IMR-90 (cell line): ENCODE measurements around the gene TAF11L12. TPM values are rescaled to one million over a fixed set of nuclear protein-coding genes. Genes with fewer than 3 reads are reported as not detected.
"Not testable (repeated sequence)": the region's sequence is repeated elsewhere in the genome, so short reads cannot be mapped to it uniquely, and the experiment has no call there.

Source experiments
- ATAC-seq: fragments of 200-7000 bp; cut with Tn5 transposase; 2 replicates; pipeline ENCODE4 v1.9.1; 2020; ENCODE audit warnings: low read depth, mild to moderate bottlenecking, moderate library complexity
- Bru-seq: library from RNA; stranded (reverse); fragments of 400-500 nt; gene quantifications from one replicate; lab custom pipeline; 2021; lab: Mats Ljungman, UMichigan
- BruChase-seq, 2 experiments: library from RNA; stranded (reverse); fragments of 400-500 nt; gene quantifications; one replicate each; lab custom pipeline; 2021; lab: Mats Ljungman, UMichigan
- BruUV-seq: library from RNA; stranded (reverse); fragments of 400-500 nt; replicated peaks from 2 replicates; lab custom pipeline; 2021; lab: Mats Ljungman, UMichigan
- CTCF ChIA-PET: fragments of 300-600 bp; formaldehyde crosslinking; extraction: SDS; loops from one replicate; lab custom pipeline; 2021; ENCODE audit warnings: antibody characterized with exemption; lab: Yijun Ruan, JAX
- POLR2A ChIA-PET: fragments of 300-600 bp; sonication (Branson Sonifier 250); formaldehyde crosslinking; loops from one replicate; lab custom pipeline; 2022; ENCODE audit warnings: antibody characterized with exemption; ENCODE audit not compliant: unreplicated experiment; lab: Charles Lee
- DNase-seq: peaks from one replicate; pipeline ENCODE4 v3.0.0; 2013
- H2AFZ ChIP-seq: replicated peaks from 2 replicates; pipeline ENCODE3; 2013; ENCODE audit warnings: low read length, mild to moderate bottlenecking; ENCODE audit not compliant: poor library complexity
- H2AK5ac ChIP-seq: 2 replicates; pipeline ENCODE4 v1.6.1; 2013; ENCODE audit warnings: low read depth, low read length, inconsistent platforms
- H2AK9ac ChIP-seq: replicated peaks from 2 replicates; pipeline ENCODE3; 2013; ENCODE audit warnings: mild to moderate bottlenecking, low read depth, low read length, moderate library complexity; ENCODE audit not compliant: poor library complexity
- H2BK120ac ChIP-seq: 2 replicates; pipeline ENCODE4 v1.6.1; 2013; ENCODE audit warnings: low read depth, low read length, inconsistent platforms
- H2BK15ac ChIP-seq: 3 replicates; pipeline ENCODE4 v1.6.1; 2013; ENCODE audit warnings: low read depth, low read length, inconsistent platforms
- H2BK20ac ChIP-seq: 2 replicates; pipeline ENCODE4 v1.6.1; 2013; ENCODE audit warnings: low read depth, mild to moderate bottlenecking, inconsistent platforms, low read length, moderate library complexity
- H2BK5ac ChIP-seq: 2 replicates; pipeline ENCODE4 v1.6.1; 2013; ENCODE audit warnings: mild to moderate bottlenecking, low read depth, low read length, inconsistent platforms; ENCODE audit not compliant: poor library complexity, severe bottlenecking
- H3K14ac ChIP-seq: replicated peaks from 2 replicates; pipeline ENCODE4 v1.6.1; 2013; ENCODE audit warnings: low read depth, low read length, inconsistent platforms
- H3K18ac ChIP-seq: 2 replicates; pipeline ENCODE4 v1.6.1; 2013; ENCODE audit warnings: low read depth, low read length, control low read depth
- H3K23ac ChIP-seq: 2 replicates; pipeline ENCODE4 v1.6.1; 2013; ENCODE audit warnings: low read depth, low read length, inconsistent platforms
- H3K27ac ChIP-seq: 2 replicates; pipeline ENCODE4 v1.5.1; 2013; ENCODE audit warnings: mild to moderate bottlenecking, control low read depth, low read length; ENCODE audit not compliant: insufficient read depth
- H3K27me3 ChIP-seq: 2 replicates; pipeline ENCODE4 v1.6.1; 2013; ENCODE audit warnings: low read length; ENCODE audit not compliant: control insufficient read depth, insufficient read depth
- H3K36me3 ChIP-seq: 2 replicates; pipeline ENCODE4 v1.6.1; 2013; ENCODE audit warnings: low read length, mixed read lengths; ENCODE audit not compliant: control insufficient read depth, insufficient read depth
- H3K4ac ChIP-seq: 2 replicates; pipeline ENCODE4 v1.6.1; 2013; ENCODE audit warnings: low read depth, low read length, inconsistent platforms
- H3K4me1 ChIP-seq: 2 replicates; pipeline ENCODE4 v1.6.1; 2013; ENCODE audit warnings: low read length, mixed read lengths; ENCODE audit not compliant: control insufficient read depth, insufficient read depth
- H3K4me2 ChIP-seq: 2 replicates; pipeline ENCODE4 v1.6.1; 2013; ENCODE audit warnings: low read depth, mild to moderate bottlenecking, control low read depth, low read length, moderate library complexity
- H3K4me3 ChIP-seq: 2 replicates; pipeline ENCODE4 v1.5.1; 2013; ENCODE audit warnings: low read depth, mild to moderate bottlenecking, control low read depth, low read length, moderate library complexity; ENCODE audit not compliant: insufficient read depth
- H3K56ac ChIP-seq: 2 replicates; pipeline ENCODE4 v1.6.1; 2013; ENCODE audit warnings: low read length, inconsistent platforms; ENCODE audit not compliant: insufficient read depth; ENCODE audit errors: extremely low read depth
- H3K79me1 ChIP-seq, 2 experiments: 2 replicates each; pipeline ENCODE4 v1.6.1; 2013; ENCODE audit warnings: low read length in 2 of 2, inconsistent platforms in 1 of 2, low read depth in 1 of 2
- H3K9ac ChIP-seq: 2 replicates; pipeline ENCODE4 v1.6.1; 2013; ENCODE audit warnings: low read depth, low read length, control low read depth
- H3K9me1 ChIP-seq: 2 replicates; pipeline ENCODE4 v1.6.1; 2013; ENCODE audit warnings: low read length, inconsistent platforms; ENCODE audit not compliant: insufficient read depth
- H3K9me3 ChIP-seq: 2 replicates; pipeline ENCODE4 v1.6.1; 2013; ENCODE audit warnings: low read length; ENCODE audit not compliant: control insufficient read depth, insufficient read depth
- H4K20me1 ChIP-seq: 2 replicates; pipeline ENCODE4 v1.6.1; 2013; ENCODE audit warnings: low read length, inconsistent platforms; ENCODE audit not compliant: insufficient read depth
- H4K5ac ChIP-seq: 2 replicates; pipeline ENCODE4 v1.6.1; 2013; ENCODE audit warnings: mild to moderate bottlenecking, low read depth, low read length, control low read depth
- H4K8ac ChIP-seq, 2 experiments: 2 replicates each; pipeline ENCODE4 v1.6.1; 2013; ENCODE audit warnings: low read depth in 2 of 2, low read length in 2 of 2, control low read depth in 1 of 2, inconsistent platforms in 1 of 2
- H4K91ac ChIP-seq: 2 replicates; pipeline ENCODE4 v1.6.1; 2013; ENCODE audit warnings: low read depth, low read length, inconsistent platforms; ENCODE audit not compliant: insufficient read depth
- WGBS, 2 experiments: methylation state at CpG; one replicate each; pipeline versions ENCODE4 v1.1.5 to v1.1.7; 2013; ENCODE audit warnings: missing lambda C conversion rate in 2 of 2; ENCODE audit not compliant: insufficient read length in 1 of 2; ENCODE audit errors: extremely low coverage in 2 of 2; 5-methylcytosine and 5-hydroxymethylcytosine counted together
- dilution Hi-C: fragments of 300-500 bp; cut with HindIII; formaldehyde crosslinking; loops from one replicate; pipeline ENCODE4 v1.14.3; 2018; ENCODE audit warnings: low sequenced_read_pairs; ENCODE audit not compliant: unreplicated experiment
- in situ Hi-C: fragments of 300-500 bp; cut with MboI; formaldehyde crosslinking; loops from 3 replicates; pipeline ENCODE4 v1.14.3; 2019; ENCODE audit warnings: low sequenced_read_pairs, inconsistent platforms, mixed read lengths
- intact Hi-C: fragments of 100-400 bp; cut with micrococcal nuclease; formaldehyde crosslinking; loops from 2 replicates; pipeline ENCODE4 v1.10.0; 2022
- long read RNA-seq: library from polyadenylated mRNA; unstranded; transcript quantifications from one replicate; pipeline ENCODE4 v2.0.0, GENCODE V29; 2021; ENCODE audit not compliant: unreplicated experiment
- polyA plus RNA-seq, 3 experiments: library from polyadenylated mRNA; depleted of rRNA; stranded (reverse); fragments of >200 nt; gene quantifications; 2 replicates each; pipeline ENCODE4 v1.2.3, GENCODE V29; 2012; ENCODE audit warnings: low replicate concordance in 1 of 3
- total RNA-seq: library from RNA; depleted of rRNA; stranded (reverse); fragments of >200 nt; gene quantifications from 2 replicates; pipeline ENCODE4 v1.2.3, GENCODE V29; 2012; rRNA removed

TAF11L12 gene
- total RNA-seq (not detected in 2 replicates), polyA plus RNA-seq (2012; rRNA removed) (not detected in 2 replicates), Bru-seq, nascent RNA (not detected), BruChase-seq, experiment 1, labeled RNA remaining after a 6-hour chase (not detected), BruChase-seq, experiment 2, labeled RNA remaining after a 2-hour chase (not detected)
- polyA plus RNA-seq (2012; cell fraction: cytosol; rRNA removed), result not detected in 2 replicates
- polyA plus RNA-seq (2012; cell fraction: nucleus; rRNA removed; ENCODE audit: low replicate concordance), result not detected in 2 replicates
- long read RNA-seq, result 0 reads

DNA sequence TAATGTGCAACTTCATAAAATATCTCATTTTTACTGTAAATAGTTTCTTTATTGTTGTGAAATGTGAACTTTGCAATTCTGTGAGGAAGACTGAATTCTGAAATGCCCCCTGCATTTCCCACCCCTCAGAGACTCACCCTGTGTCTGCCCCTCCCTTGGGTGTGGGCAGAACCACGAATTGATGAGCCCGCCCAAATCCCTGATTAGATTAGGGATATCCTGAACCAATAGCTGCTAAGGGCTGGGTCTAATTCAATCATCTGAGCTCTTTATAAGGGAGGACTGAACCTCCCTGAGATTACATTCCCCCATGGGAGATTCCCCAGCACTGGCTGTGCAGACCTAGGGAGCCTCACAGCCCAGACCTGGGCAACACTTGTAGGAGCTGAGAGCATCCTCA is at the start of gene TAF11L12:
Gene TAF11L12, plus strand, starts transcription at position 301 of the 400 bp plus-strand sequence.
- BruUV-seq, H2AFZ ChIP-seq, H3K9me1 ChIP-seq, H2AK9ac ChIP-seq, DNase-seq, H3K27me3 ChIP-seq, H3K9ac ChIP-seq, H3K4me2 ChIP-seq, H3K4ac ChIP-seq, H2AK5ac ChIP-seq, dilution Hi-C loops, H3K36me3 ChIP-seq, H2BK5ac ChIP-seq, H3K9me3 ChIP-seq, POLR2A ChIA-PET, intact Hi-C loops, H3K56ac ChIP-seq, H3K4me3 ChIP-seq, ATAC-seq, in situ Hi-C loops, H3K4me1 ChIP-seq, H4K20me1 ChIP-seq, H2BK20ac ChIP-seq, CTCF ChIA-PET, H2BK15ac ChIP-seq, H3K79me1 ChIP-seq, H3K23ac ChIP-seq, H4K8ac ChIP-seq, H4K5ac ChIP-seq, H3K27ac ChIP-seq, H3K14ac ChIP-seq, H4K91ac ChIP-seq, H3K18ac ChIP-seq, H2BK120ac ChIP-seq: not testable (repeated sequence)
- WGBS, 2 experiments, result no CpG with 5 or more reads among the region's 2 CpGs

GRCh38 chr5:17585658-17586057 is 24.5 kb upstream of the TAF11L12 start, which contains the start of gene TAF11L7:
TSS of gene TAF11L7 (minus strand) at chr5:17585758.
- H3K4me1 ChIP-seq, H3K4me3 ChIP-seq, H2BK20ac ChIP-seq, H3K79me1 ChIP-seq, intact Hi-C loops, H4K20me1 ChIP-seq, H3K9me3 ChIP-seq, H4K5ac ChIP-seq, H4K91ac ChIP-seq, H2AK9ac ChIP-seq, H2BK15ac ChIP-seq, BruUV-seq, DNase-seq, H3K27ac ChIP-seq, ATAC-seq, H3K18ac ChIP-seq, H3K4me2 ChIP-seq, H3K9me1 ChIP-seq, H3K9ac ChIP-seq, in situ Hi-C loops, H2BK120ac ChIP-seq, H3K27me3 ChIP-seq, POLR2A ChIA-PET, H2AFZ ChIP-seq, H3K23ac ChIP-seq, H2BK5ac ChIP-seq, dilution Hi-C loops, H3K36me3 ChIP-seq, H2AK5ac ChIP-seq, CTCF ChIA-PET, H3K56ac ChIP-seq, H4K8ac ChIP-seq, H3K4ac ChIP-seq, H3K14ac ChIP-seq: not testable (repeated sequence)
- WGBS, 2 experiments, result no CpG with 5 or more reads among the region's 16 CpGs
